Measurements from ENCODE around the gene OXCT2. TPM values are rescaled to one million over a fixed set of nuclear protein-coding genes. Genes with fewer than 3 reads are reported as not detected.

The OXCT2 gene
- polyA plus RNA-seq, 1 of the 3 experiments (the other 2 are of a cell fraction): 0.44 TPM

- no peaks in the 10 kb centered on the region for H3K9me2 ChIP-seq
- no peak overlapping the region for H3K4me3 ChIP-seq (ENCODE audit: low read depth in 2 of 2, low read length in 1 of 2)
- no peak overlapping the region for H3K9ac ChIP-seq
- H2AFZ ChIP-seq (ENCODE audit: low read depth): no peak overlapping the region
- no peaks in the 10 kb centered on the region; a peak in 1 of 4 replicates for H3K4me1 ChIP-seq (ENCODE audit: control insufficient read depth in 1 of 2, insufficient read depth in 2 of 2, low read depth in 1 of 2, low read length in 1 of 2)
- ChIA-PET CTCF (no interaction called here), POLR2A (no interaction called here)
- no peaks in the 10 kb centered on the region for H4K20me1 ChIP-seq (ENCODE audit: insufficient read depth)
- H3K79me2 ChIP-seq (ENCODE audit: insufficient read depth): no peaks in the 10 kb centered on the region
- TF ChIP-seq MAX (IDR thresholded peaks at IDR 0.05; ENCODE audit: low read depth) (no peak), MEF2A (IDR thresholded peaks at IDR 0.05; ENCODE audit: borderline replicate concordance, low read depth) (no peak), USF1 (IDR thresholded peaks at IDR 0.05; ENCODE audit: borderline replicate concordance, low read depth) (no peak), JUND (IDR thresholded peaks at IDR 0.05) (no peak), PBX3 (IDR thresholded peaks at IDR 0.05) (no peak), MXI1 (IDR thresholded peaks at IDR 0.05; ENCODE audit: low read depth, low read length) (no peak), TAF1 (IDR thresholded peaks at IDR 0.05; ENCODE audit: borderline replicate concordance, low read depth, low read length) (no peak), FOXM1 (IDR thresholded peaks at IDR 0.05; ENCODE audit: low read depth) (no peak), TEAD4 (IDR thresholded peaks at IDR 0.05; ENCODE audit: borderline replicate concordance, insufficient read depth) (no peak), RCOR1 (IDR thresholded peaks at IDR 0.05; ENCODE audit: low read length) (no peak), ELF1 (IDR thresholded peaks at IDR 0.05) (no peak)
- H3K36me3 ChIP-seq (replicated peaks in 1 of 2; ENCODE audit: control insufficient read depth in 1 of 2, insufficient read depth in 2 of 2, low read length in 1 of 2): peaks cover 24 to 75% of the 10 kb centered on the region in 2 experiments
- H3K4me2 ChIP-seq: no peak overlapping the region
- no peaks in the 10 kb centered on the region for H3K27me3 ChIP-seq (ENCODE audit: insufficient read depth)
- 88% methylated on average over 2 of the region's 2 CpGs for WGBS (ENCODE audit: low lambda C conversion rate)
- no peak overlapping the region for H3K27ac ChIP-seq (ENCODE audit: low read depth in 2 of 2, low read length in 1 of 2)
- DNase-seq: no peak
- peaks cover 4% of the 10 kb centered on the region for H3F3A ChIP-seq (replicated peaks; ENCODE audit: insufficient read depth)
- H3K9me3 ChIP-seq: no peaks in the 10 kb centered on the region
Observed at GRCh38 chr1:39754906-39755504, 16.1 kb downstream of the OXCT2 start.

GRCh38 chr1:39754026-39754570, 17.1 kb downstream of the OXCT2 start:
- ChIA-PET CTCF (no interaction called here), POLR2A (interaction anchor here (0.6 kb wide), 1 partner anchor 537 kb away, joined by 4 read pairs; no protein-coding TSS in a partner anchor)
- H3K4me3 ChIP-seq (ENCODE audit: low read depth in 2 of 2, low read length in 1 of 2): no peak overlapping the region
- no peaks in the 10 kb centered on the region for H4K20me1 ChIP-seq (ENCODE audit: insufficient read depth)
- no peak overlapping the region for H2AFZ ChIP-seq (ENCODE audit: low read depth)
- H3F3A ChIP-seq (replicated peaks; ENCODE audit: insufficient read depth): peaks cover 4% of the 10 kb centered on the region
- peaks cover 31 to 79% of the 10 kb centered on the region in 2 experiments for H3K36me3 ChIP-seq (replicated peaks in 1 of 2; ENCODE audit: control insufficient read depth in 1 of 2, insufficient read depth in 2 of 2, low read length in 1 of 2)
- no peak overlapping the region for H3K27ac ChIP-seq (ENCODE audit: low read depth in 2 of 2, low read length in 1 of 2)
- H3K9me2 ChIP-seq: no peaks in the 10 kb centered on the region
- 86% methylated on average over 2 of the region's 2 CpGs for whole genome bisulfite sequencing (ENCODE audit: low lambda C conversion rate)
- no peak overlapping the region for H3K9ac ChIP-seq
- TF ChIP-seq MXI1 (IDR thresholded peaks at IDR 0.05; ENCODE audit: low read depth, low read length) (no peak), TEAD4 (IDR thresholded peaks at IDR 0.05; ENCODE audit: borderline replicate concordance, insufficient read depth) (no peak), USF2 (IDR thresholded peaks at IDR 0.05; ENCODE audit: borderline replicate concordance, low read depth, low read length) (no peak), CHD2 (IDR thresholded peaks at IDR 0.05; ENCODE audit: low read length, partially characterized antibody) (no peak), RFX5 (IDR thresholded peaks at IDR 0.05; ENCODE audit: low read length) (no peak), ELF1 (IDR thresholded peaks at IDR 0.05) (no peak), FOXJ3 (CRISPR knock-in tag; IDR thresholded peaks at IDR 0.05) (no peak), MEF2A (IDR thresholded peaks at IDR 0.05; ENCODE audit: borderline replicate concordance, low read depth) (no peak), NFIC (IDR thresholded peaks at IDR 0.05; ENCODE audit: borderline replicate concordance) (no peak), POLR2AphosphoS5 (IDR thresholded peaks at IDR 0.05; ENCODE audit: low read depth, low read length) (no peak), FOXM1 (IDR thresholded peaks at IDR 0.05; ENCODE audit: low read depth) (no peak), YY1 (IDR thresholded peaks at IDR 0.05; ENCODE audit: low read depth) (no peak), GABPA (IDR thresholded peaks at IDR 0.05; ENCODE audit: low read depth) (no peak), ZBTB33 (IDR thresholded peaks at IDR 0.05; ENCODE audit: borderline replicate concordance, low read depth) (no peak), RAD21 (IDR thresholded peaks at IDR 0.05; ENCODE audit: low read length) (no peak), PBX3 (IDR thresholded peaks at IDR 0.05) (no peak)
- DNase-seq: no peak
- no peaks in the 10 kb centered on the region for H3K9me3 ChIP-seq
- H3K27me3 ChIP-seq (ENCODE audit: insufficient read depth): no peaks in the 10 kb centered on the region
- no peak overlapping the region for H3K4me2 ChIP-seq
- H3K79me2 ChIP-seq (ENCODE audit: insufficient read depth): no peaks in the 10 kb centered on the region
- H3K4me1 ChIP-seq (ENCODE audit: control insufficient read depth in 1 of 2, insufficient read depth in 2 of 2, low read depth in 1 of 2, low read length in 1 of 2): no peaks in the 10 kb centered on the region; a peak in 1 of 4 replicates
